CD4-positive, alpha-beta T cell (primary cell): ENCODE data around the gene SKA3. TPM values are rescaled to one million over a fixed set of nuclear protein-coding genes. Genes with fewer than 3 reads are reported as not detected.

Experiments used
- ATAC-seq: fragments of 200-7000 bp; cut with Tn5 transposase; one replicate; pipeline ENCODE4 v1.10.0; 2022; ENCODE audit warnings: mild to moderate bottlenecking; ENCODE audit not compliant: poor library complexity
- CTCF ChIA-PET: fragments of 350-600 bp; sonication (Branson Sonifier 250); formaldehyde crosslinking; loops from one replicate; lab custom pipeline; 2021; ENCODE audit warnings: antibody characterized with exemption, inconsistent platforms; lab: Charles Lee
- POLR2A ChIA-PET: fragments of 350-600 bp; sonication (Branson Sonifier 250); formaldehyde crosslinking; loops from one replicate; lab custom pipeline; 2021; ENCODE audit warnings: antibody characterized with exemption, inconsistent platforms; lab: Charles Lee
- DNase-seq, 14 experiments: peaks; one replicate each; pipeline ENCODE4 v3.0.0-alpha.2; 2013 to 2020; ENCODE audit warnings: mixed read lengths in 2 of 14
- H3K27ac ChIP-seq, 2 donors: one replicate each; pipeline versions ENCODE4 v1.5.1 to v1.7.0; 2013; ENCODE audit warnings: low read length in 2 of 2, low read depth in 1 of 2, mild to moderate bottlenecking in 1 of 2
- H3K27me3 ChIP-seq, 2 experiments: 1 replicate in 1 of 2; 2 replicates in 1 of 2; pipeline versions ENCODE4 v1.6.1 to v1.7.0; 2013; ENCODE audit warnings: low read length in 2 of 2, control low read depth in 1 of 2, mild to moderate bottlenecking in 1 of 2, moderate library complexity in 1 of 2; ENCODE audit not compliant: insufficient read depth in 2 of 2, control insufficient read depth in 1 of 2
- H3K36me3 ChIP-seq: one replicate; pipeline ENCODE4 v1.6.1; 2013; ENCODE audit warnings: low read length, control low read depth; ENCODE audit not compliant: insufficient read depth
- H3K4me1 ChIP-seq: one replicate; pipeline ENCODE4 v1.6.1; 2013; ENCODE audit warnings: low read length, control low read depth; ENCODE audit not compliant: insufficient read depth
- H3K4me3 ChIP-seq: one replicate; pipeline ENCODE4 v1.5.1; 2013; ENCODE audit warnings: mild to moderate bottlenecking, low read length, moderate library complexity
- H3K9me3 ChIP-seq, 2 experiments: 1 replicate in 1 of 2; 2 replicates in 1 of 2; pipeline versions ENCODE4 v1.6.1 to v1.7.0; 2013; ENCODE audit warnings: low read length in 2 of 2, mild to moderate bottlenecking in 2 of 2, control low read depth in 1 of 2, moderate library complexity in 1 of 2; ENCODE audit not compliant: control insufficient read depth in 1 of 2, insufficient read depth in 1 of 2
- H3K27ac Mint-ChIP-seq: one replicate; pipeline ENCODE4 v1.8.0; 2020; ENCODE audit warnings: mixed read lengths
- H3K27me3 Mint-ChIP-seq: one replicate; pipeline ENCODE4 v1.8.0; 2021; ENCODE audit warnings: mixed read lengths
- H3K36me3 Mint-ChIP-seq: one replicate; pipeline ENCODE4 v1.8.0; 2021; ENCODE audit warnings: low read depth, mixed read lengths
- H3K4me1 Mint-ChIP-seq: one replicate; pipeline ENCODE4 v1.8.0; 2021; ENCODE audit warnings: low read depth, mixed read lengths
- H3K4me3 Mint-ChIP-seq: one replicate; pipeline ENCODE4 v1.8.0; 2020; ENCODE audit warnings: mild to moderate bottlenecking, mixed read lengths
- H3K9me3 Mint-ChIP-seq: one replicate; pipeline ENCODE4 v1.8.0; 2020; ENCODE audit warnings: mixed read lengths
- CTCF ChIP-seq: fragments of 200-600 bp; IDR thresholded peaks from one replicate; pipeline ENCODE4 v1.8.0; 2022; ENCODE audit warnings: antibody characterized with exemption, mild to moderate bottlenecking
- intact Hi-C, 2 experiments: fragments of 100-400 bp; cut with DNase I in 1 of 2; cut with micrococcal nuclease in 1 of 2; formaldehyde crosslinking; loops; one replicate each; pipeline versions ENCODE4 v1.15.1 to v1.9.0; 2023 to 2025; cut with DNase I, micrococcal nuclease
- total RNA-seq, 174 experiments: library from RNA in 2 of 174; stranded (reverse) in 2 of 174; gene quantifications; one replicate each; pipeline ENCODE4 v1.2.3 and lab custom pipeline; 2021 to 2026

SKA3 gene
- total RNA-seq, 2 experiments from 2014 or later = 0.30 TPM; not detected in 1

DNA sequence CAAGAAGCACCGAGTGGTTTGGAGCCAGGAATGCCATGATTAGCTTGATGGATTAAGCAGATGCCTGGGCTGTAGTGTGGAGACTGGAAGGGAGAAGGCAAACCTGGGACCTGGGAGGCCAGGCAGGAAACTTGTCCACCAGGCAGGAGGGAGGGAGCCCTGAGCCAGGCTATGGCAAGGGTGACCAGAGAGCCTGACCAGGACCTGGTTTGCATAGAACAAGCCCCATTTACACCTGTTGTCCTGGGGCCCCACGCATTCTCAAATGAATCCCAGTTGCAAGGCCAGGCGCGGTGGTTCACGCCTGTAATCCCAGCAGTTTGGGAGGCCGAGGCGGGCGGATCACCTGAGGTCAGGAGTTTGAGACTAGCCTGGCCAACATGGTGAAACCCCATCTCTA is 64.8 kb downstream of the SKA3 start:
- Mint-ChIP-seq H3K4me3 (no peak overlapping the region), H3K36me3 (no peaks in the 10 kb centered on the region), H3K27ac (no peak overlapping the region), H3K27me3 (no peaks in the 10 kb centered on the region), H3K4me1 (no peaks in the 10 kb centered on the region), H3K9me3 (no peaks in the 10 kb centered on the region)
- ChIA-PET CTCF (interaction anchor here (0.7 kb wide), 1 partner anchor 366 kb away, joined by 3 read pairs; no protein-coding TSS in a partner anchor), POLR2A (no interaction called here)
- intact Hi-C loops = loop anchor here (2.0 to 10.0 kb wide), 3 partner anchors 169 to 185 kb away; no protein-coding TSS in a partner anchor
- no peak overlapping the region for H3K4me3 ChIP-seq
- H3K4me1 ChIP-seq = peaks cover 4% of the 10 kb centered on the region
- H3K27me3 ChIP-seq = no peaks in the 10 kb centered on the region
- H3K36me3 ChIP-seq = no peaks in the 10 kb centered on the region
- ATAC-seq (no peak), DNase-seq (no peak)
- TF ChIP-seq CTCF = no peak
- H3K27ac ChIP-seq = no peak overlapping the region
- no peaks in the 10 kb centered on the region for H3K9me3 ChIP-seq

GRCh38 chr13:21109168-21109567 is 67.2 kb downstream of the SKA3 start:
- H3K36me3 Mint-ChIP-seq = no peaks in the 10 kb centered on the region
- no peak for DNase-seq
- ChIA-PET CTCF (interaction anchor here (3.1 kb wide), 1 partner anchor 368 kb away, joined by 10 read pairs; no protein-coding TSS in a partner anchor), POLR2A (no interaction called here)
- no peaks in the 10 kb centered on the region for H3K9me3 Mint-ChIP-seq
- Histone ChIP-seq H3K27ac (no peak overlapping the region), H3K27me3 (no peaks in the 10 kb centered on the region), H3K4me3 (no peak overlapping the region), H3K4me1 (peaks cover 4% of the 10 kb centered on the region), H3K36me3 (no peaks in the 10 kb centered on the region), H3K9me3 (no peaks in the 10 kb centered on the region)
- intact Hi-C loops = no loop called here
- no peak for ATAC-seq
- no peak for TF ChIP-seq CTCF
- H3K27ac Mint-ChIP-seq = no peak overlapping the region
- H3K4me1 Mint-ChIP-seq = no peaks in the 10 kb centered on the region
- H3K27me3 Mint-ChIP-seq = no peaks in the 10 kb centered on the region
- H3K4me3 Mint-ChIP-seq = no peak overlapping the region

DNA sequence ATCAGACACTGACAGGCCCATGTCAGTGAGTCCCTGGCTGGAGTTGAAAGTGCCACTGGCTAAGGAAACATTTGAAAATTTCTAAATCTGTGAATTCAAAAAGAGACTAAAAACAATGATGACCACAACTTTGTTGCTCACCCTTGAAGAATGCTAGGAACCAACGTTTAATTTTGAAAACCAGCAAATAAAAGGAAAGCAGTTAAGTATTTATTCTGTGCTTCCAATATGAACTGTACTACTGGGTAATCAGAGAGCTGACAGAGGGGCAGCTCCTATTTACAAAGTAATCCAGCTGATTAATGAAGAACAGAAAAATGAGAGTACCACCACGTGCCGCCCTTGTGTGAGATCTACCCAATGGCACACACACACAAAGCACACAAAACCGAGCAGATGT is 70.3 kb downstream of the SKA3 start:
- Mint-ChIP-seq H3K27me3 (no peaks in the 10 kb centered on the region), H3K36me3 (no peaks in the 10 kb centered on the region), H3K4me1 (no peaks in the 10 kb centered on the region), H3K4me3 (no peak overlapping the region), H3K27ac (no peak overlapping the region), H3K9me3 (no peaks in the 10 kb centered on the region)
- no peak for DNase-seq
- Histone ChIP-seq H3K27ac (no peak overlapping the region), H3K36me3 (no peaks in the 10 kb centered on the region), H3K27me3 (no peaks in the 10 kb centered on the region), H3K4me3 (no peak overlapping the region), H3K9me3 (no peaks in the 10 kb centered on the region), H3K4me1 (peaks cover 4% of the 10 kb centered on the region)
- POLR2A ChIA-PET = no interaction called here
- no peak for ATAC-seq
- TF ChIP-seq CTCF = no peak
- CTCF ChIA-PET = no interaction called here
- intact Hi-C loops = no loop called here
